H9 (cell line): ENCODE data around the gene C2orf81. TPM values are rescaled to one million over a fixed set of nuclear protein-coding genes. Genes with fewer than 3 reads are reported as not detected.

Experiments
- DNase-seq: peaks from one replicate; pipeline ENCODE4 v3.0.0-alpha.2; 2017
- H2AFZ ChIP-seq: one replicate; pipeline ENCODE4 v1.6.1; 2013; ENCODE audit warnings: mild to moderate bottlenecking, low read length, control low read depth, moderate library complexity
- H2AK5ac ChIP-seq: 2 replicates; pipeline ENCODE4 v1.6.1; 2013; ENCODE audit warnings: low read length, control low read depth, mixed read lengths; ENCODE audit not compliant: insufficient read length
- H2BK120ac ChIP-seq: one replicate; pipeline ENCODE4 v1.6.1; 2013; ENCODE audit warnings: low read depth, mild to moderate bottlenecking, low read length, control low read depth, inconsistent platforms; ENCODE audit not compliant: poor library complexity, severe bottlenecking
- H2BK12ac ChIP-seq: 2 replicates; pipeline ENCODE4 v1.6.1; 2013; ENCODE audit warnings: low read length, control low read depth, mixed read lengths, low read depth; ENCODE audit not compliant: insufficient read length
- H2BK15ac ChIP-seq: 2 replicates; pipeline ENCODE4 v1.6.1; 2013; ENCODE audit warnings: low read depth, low read length, control low read depth
- H2BK20ac ChIP-seq: one replicate; pipeline ENCODE4 v1.6.1; 2013; ENCODE audit warnings: low read depth, mild to moderate bottlenecking, low read length, control low read depth, inconsistent platforms; ENCODE audit not compliant: poor library complexity, severe bottlenecking
- H2BK5ac ChIP-seq: 2 replicates; pipeline ENCODE4 v1.6.1; 2013; ENCODE audit warnings: low read length, control low read depth, mixed read lengths; ENCODE audit not compliant: insufficient read length
- H3K14ac ChIP-seq: 2 replicates; pipeline ENCODE4 v1.6.1; 2013; ENCODE audit warnings: low read length, control low read depth; ENCODE audit not compliant: insufficient read depth
- H3K18ac ChIP-seq: 2 replicates; pipeline ENCODE4 v1.6.1; 2013; ENCODE audit warnings: low read depth, mild to moderate bottlenecking, mixed read lengths, low read length, control low read depth; ENCODE audit not compliant: insufficient read length
- H3K23ac ChIP-seq: 2 replicates; pipeline ENCODE4 v1.6.1; 2013; ENCODE audit warnings: low read length, control low read depth, mixed read lengths, low read depth; ENCODE audit not compliant: insufficient read length
- H3K23me2 ChIP-seq: 2 replicates; pipeline ENCODE4 v1.6.1; 2013; ENCODE audit warnings: low read depth, mild to moderate bottlenecking, mixed read lengths, low read length, control low read depth; ENCODE audit not compliant: insufficient read length, poor library complexity, severe bottlenecking
- H3K27ac ChIP-seq: 2 replicates; pipeline ENCODE4 v1.5.1; 2013; ENCODE audit warnings: low read length, control low read depth, mixed read lengths, low read depth; ENCODE audit not compliant: insufficient read length
- H3K27me3 ChIP-seq: 2 replicates; pipeline ENCODE4 v1.6.1; 2013; ENCODE audit warnings: low read length, control low read depth, inconsistent platforms; ENCODE audit not compliant: insufficient read depth
- H3K4ac ChIP-seq: 2 replicates; pipeline ENCODE4 v1.6.1; 2013; ENCODE audit warnings: low read depth, mild to moderate bottlenecking, control low read depth, inconsistent platforms, low read length, moderate library complexity
- H3K4me1 ChIP-seq: 2 replicates; pipeline ENCODE4 v1.6.1; 2013; ENCODE audit warnings: low read length, control low read depth, inconsistent platforms; ENCODE audit not compliant: insufficient read depth
- H3K4me2 ChIP-seq: 2 replicates; pipeline ENCODE4 v1.6.1; 2013; ENCODE audit warnings: low read length, control low read depth, mixed read lengths; ENCODE audit not compliant: insufficient read length, insufficient read depth
- H3K56ac ChIP-seq: 2 replicates; pipeline ENCODE4 v1.6.1; 2013; ENCODE audit warnings: low read depth, mild to moderate bottlenecking, mixed read lengths, low read length, control low read depth; ENCODE audit not compliant: insufficient read length
- H3K79me1 ChIP-seq: 2 replicates; pipeline ENCODE4 v1.6.1; 2013; ENCODE audit warnings: low read depth, mild to moderate bottlenecking, moderate library complexity, low read length, control low read depth, inconsistent platforms; ENCODE audit not compliant: insufficient read depth, poor library complexity, severe bottlenecking
- H3K79me2 ChIP-seq: 2 replicates; pipeline ENCODE4 v1.6.1; 2013; ENCODE audit warnings: low read length, control low read depth, inconsistent platforms; ENCODE audit not compliant: insufficient read depth
- H3K9ac ChIP-seq: 2 replicates; pipeline ENCODE4 v1.6.1; 2013; ENCODE audit warnings: low read length, control low read depth, mixed read lengths; ENCODE audit not compliant: insufficient read length; ENCODE audit errors: extremely low read depth
- H3K9me3 ChIP-seq: one replicate; pipeline ENCODE4 v1.6.1; 2013; ENCODE audit warnings: low read depth, low read length, inconsistent platforms; ENCODE audit not compliant: control insufficient read depth
- H3T11ph ChIP-seq: one replicate; pipeline ENCODE4 v1.6.1; 2013; ENCODE audit warnings: mild to moderate bottlenecking, low read length, control low read depth, inconsistent platforms
- H4K20me1 ChIP-seq: one replicate; pipeline ENCODE4 v1.6.1; 2013; ENCODE audit not compliant: control insufficient read depth, insufficient read length, insufficient read depth
- H4K5ac ChIP-seq: 2 replicates; pipeline ENCODE4 v1.6.1; 2013; ENCODE audit warnings: low read depth, mild to moderate bottlenecking, mixed read lengths, low read length, control low read depth; ENCODE audit not compliant: insufficient read length
- H4K8ac ChIP-seq: replicated peaks from 2 replicates; pipeline ENCODE4 v1.6.1; 2013; ENCODE audit warnings: low read length, control low read depth, mixed read lengths, low read depth; ENCODE audit not compliant: insufficient read length
- H4K91ac ChIP-seq: 2 replicates; pipeline ENCODE4 v1.6.1; 2013; ENCODE audit warnings: low read depth, mild to moderate bottlenecking, moderate library complexity, mixed read lengths, low read length, control low read depth; ENCODE audit not compliant: insufficient read length
- H3K27ac Mint-ChIP-seq, 3 experiments: 2 replicates in 2 of 3; 3 replicates in 1 of 3; pipeline ENCODE4 v1.8.0; 2020 to 2021; ENCODE audit warnings: mixed read lengths in 3 of 3, mild to moderate bottlenecking in 1 of 3, moderate library complexity in 1 of 3
- H3K27me3 Mint-ChIP-seq: 2 replicates; pipeline ENCODE4 v1.8.0; 2021; ENCODE audit warnings: low read depth, mild to moderate bottlenecking, moderate library complexity, mixed read lengths
- H3K36me3 Mint-ChIP-seq, 3 experiments: 2 replicates in 2 of 3; 3 replicates in 1 of 3; pipeline ENCODE4 v1.8.0; 2020 to 2021; ENCODE audit warnings: low read depth in 3 of 3, mixed read lengths in 3 of 3; ENCODE audit not compliant: insufficient read depth in 1 of 3
- H3K4me1 Mint-ChIP-seq, 2 experiments: 2 replicates each; pipeline ENCODE4 v1.8.0; 2020; ENCODE audit warnings: mixed read lengths in 2 of 2
- H3K4me3 Mint-ChIP-seq, 2 experiments: 2 replicates in 1 of 2; 3 replicates in 1 of 2; pipeline ENCODE4 v1.8.0; 2020 to 2021; ENCODE audit warnings: mild to moderate bottlenecking in 2 of 2, mixed read lengths in 2 of 2, moderate library complexity in 1 of 2
- H3K9me3 Mint-ChIP-seq, 2 experiments: 2 replicates in 1 of 2; 3 replicates in 1 of 2; pipeline ENCODE4 v1.8.0; 2020; ENCODE audit warnings: mild to moderate bottlenecking in 2 of 2, mixed read lengths in 2 of 2, moderate library complexity in 1 of 2
- CTCF ChIP-seq: fragments of 200-600 bp; sonication (generic); conservative IDR thresholded peaks from 3 replicates; pipeline ENCODE4 v1.8.0; 2021; ENCODE audit warnings: antibody characterized with exemption, mild to moderate bottlenecking
- WGBS: extraction: QIAGEN DNeasy Blood & Tissue Kit; methylation state at CpG from one replicate; pipeline ENCODE4 v1.1.7; 2013; ENCODE audit warnings: missing lambda C conversion rate, low lambda C conversion rate, mixed read lengths; ENCODE audit not compliant: insufficient read length; ENCODE audit errors: extremely low coverage; 5-methylcytosine and 5-hydroxymethylcytosine counted together
- total RNA-seq: library from RNA; stranded (reverse); gene quantifications from 2 replicates; pipeline ENCODE4 v1.2.1, GENCODE V29; 2021

C2orf81 gene
- total RNA-seq, 1 experiment from 2014 or later, result 3.5 TPM

GRCh38 chr2:74367789-74368188, 53.6 kb downstream of the C2orf81 start:
- no peak overlapping the region for H3K18ac ChIP-seq
- Mint-ChIP-seq H3K27me3 (no peaks in the 10 kb centered on the region), H3K4me3 (no peak overlapping the region), H3K9me3 (no peaks in the 10 kb centered on the region), H3K4me1 (peaks cover 0 to 6% of the 10 kb centered on the region in 2 experiments; a peak in 3 of 4 replicates), H3K36me3 (peaks cover 64 to 91% (median 88%) of the 10 kb centered on the region in 3 experiments), H3K27ac (no peak overlapping the region)
- no peaks in the 10 kb centered on the region for H3K4me1 ChIP-seq
- H3K14ac ChIP-seq, result no peak overlapping the region
- H4K5ac ChIP-seq, result no peak overlapping the region
- H3K4me2 ChIP-seq, result no peak overlapping the region
- no peak overlapping the region for H2BK120ac ChIP-seq
- no peak overlapping the region for H3K56ac ChIP-seq
- H4K8ac ChIP-seq, result no peak overlapping the region
- H3K9ac ChIP-seq, result no peak overlapping the region
- H3T11ph ChIP-seq, result no peak overlapping the region
- no peaks in the 10 kb centered on the region for H4K20me1 ChIP-seq
- H3K27me3 ChIP-seq, result no peaks in the 10 kb centered on the region
- TF ChIP-seq CTCF, result no peak
- H2AK5ac ChIP-seq, result no peak overlapping the region
- no peaks in the 10 kb centered on the region for H3K9me3 ChIP-seq
- no peak overlapping the region for H3K4ac ChIP-seq
- H4K91ac ChIP-seq, result no peak overlapping the region
- no peak for DNase-seq
- no peak overlapping the region for H2BK15ac ChIP-seq
- H2AFZ ChIP-seq, result no peak overlapping the region
- whole genome bisulfite sequencing, result no CpG with 5 or more reads among the region's 7 CpGs
- no peak overlapping the region for H2BK5ac ChIP-seq
- H3K79me1 ChIP-seq, result no peaks in the 10 kb centered on the region
- H3K23ac ChIP-seq, result no peak overlapping the region
- no peak overlapping the region for H3K27ac ChIP-seq
- H2BK12ac ChIP-seq, result no peak overlapping the region
- H3K23me2 ChIP-seq, result no peaks in the 10 kb centered on the region
- no peak overlapping the region for H2BK20ac ChIP-seq
- no peaks in the 10 kb centered on the region for H3K79me2 ChIP-seq
